ENCODE data around the gene OSR1.

The OSR1 gene

GRCh38 chr2:19358242-19359020, at the start of gene OSR1 (continued):
- TF ChIP-seq, protein P1, sequence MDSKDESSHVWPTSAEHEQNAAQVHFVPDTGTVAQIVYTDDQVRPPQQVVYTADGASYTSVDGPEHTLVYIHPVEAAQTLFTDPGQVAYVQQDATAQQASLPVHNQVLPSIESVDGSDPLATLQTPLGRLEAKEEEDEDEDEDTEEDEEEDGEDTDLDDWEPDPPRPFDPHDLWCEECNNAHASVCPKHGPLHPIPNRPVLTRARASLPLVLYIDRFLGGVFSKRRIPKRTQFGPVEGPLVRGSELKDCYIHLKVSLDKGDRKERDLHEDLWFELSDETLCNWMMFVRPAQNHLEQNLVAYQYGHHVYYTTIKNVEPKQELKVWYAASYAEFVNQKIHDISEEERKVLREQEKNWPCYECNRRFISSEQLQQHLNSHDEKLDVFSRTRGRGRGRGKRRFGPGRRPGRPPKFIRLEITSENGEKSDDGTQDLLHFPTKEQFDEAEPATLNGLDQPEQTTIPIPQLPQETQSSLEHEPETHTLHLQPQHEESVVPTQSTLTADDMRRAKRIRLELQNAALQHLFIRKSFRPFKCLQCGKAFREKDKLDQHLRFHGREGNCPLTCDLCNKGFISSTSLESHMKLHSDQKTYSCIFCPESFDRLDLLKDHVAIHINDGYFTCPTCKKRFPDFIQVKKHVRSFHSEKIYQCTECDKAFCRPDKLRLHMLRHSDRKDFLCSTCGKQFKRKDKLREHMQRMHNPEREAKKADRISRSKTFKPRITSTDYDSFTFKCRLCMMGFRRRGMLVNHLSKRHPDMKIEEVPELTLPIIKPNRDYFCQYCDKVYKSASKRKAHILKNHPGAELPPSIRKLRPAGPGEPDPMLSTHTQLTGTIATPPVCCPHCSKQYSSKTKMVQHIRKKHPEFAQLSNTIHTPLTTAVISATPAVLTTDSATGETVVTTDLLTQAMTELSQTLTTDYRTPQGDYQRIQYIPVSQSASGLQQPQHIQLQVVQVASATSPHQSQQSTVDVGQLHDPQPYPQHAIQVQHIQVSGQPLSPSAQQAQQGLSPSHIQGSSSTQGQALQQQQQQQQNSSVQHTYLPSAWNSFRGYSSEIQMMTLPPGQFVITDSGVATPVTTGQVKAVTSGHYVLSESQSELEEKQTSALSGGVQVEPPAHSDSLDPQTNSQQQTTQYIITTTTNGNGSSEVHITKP (tag by site-specific recombination; IDR thresholded peaks at IDR 0.05) = no peak
- TF ChIP-seq ZNF843 (tag by site-specific recombination; IDR thresholded peaks at IDR 0.05) (no peak), ZSCAN16 (tag by site-specific recombination; IDR thresholded peaks at IDR 0.05) (no peak), ZNF19 (tag by site-specific recombination; IDR thresholded peaks at IDR 0.05; ENCODE audit: low read depth) (no peak), HIC1 (tag by site-specific recombination; IDR thresholded peaks at IDR 0.05) (no peak), ZFP41 (tag by site-specific recombination; IDR thresholded peaks at IDR 0.05; ENCODE audit: borderline replicate concordance) (no peak), ZBTB17 (tag by site-specific recombination; IDR thresholded peaks at IDR 0.05) (0 out of 2 replicates have a peak, but pooled peaks have one; percentile 51), ZNF677 (tag by site-specific recombination; IDR thresholded peaks at IDR 0.05) (no peak), SP3 (tag by site-specific recombination; IDR thresholded peaks at IDR 0.05) (0 out of 2 replicates have a peak, but pooled peaks have one; percentile 27), HOXC10 (CRISPR knock-in tag; IDR thresholded peaks at IDR 0.05) (no peak), ZNF324 (tag by site-specific recombination; IDR thresholded peaks at IDR 0.05) (no peak), ZSCAN5A (tag by site-specific recombination; IDR thresholded peaks at IDR 0.05) (no peak)

GRCh38 chr2:19403785-19404184, 45.4 kb upstream of the OSR1 start:
- Histone ChIP-seq H3K4me1 (ENCODE audit: control insufficient read depth, insufficient read depth, low read length) (no peaks in the 10 kb centered on the region), H3K36me3 (ENCODE audit: control insufficient read depth in 2 of 2, insufficient read depth in 1 of 2, low read length in 2 of 2) (no peaks in the 10 kb centered on the region), H3K27ac (ENCODE audit: extremely low read depth, low read depth, low read length) (no peak overlapping the region), H3K9me3 (ENCODE audit: control insufficient read depth, insufficient read depth, low read depth, low read length) (no peaks in the 10 kb centered on the region), H3K4me3 (ENCODE audit: low read depth, low read length) (no peak overlapping the region)
- POLR2A ChIA-PET = no interaction called here
- no peak for TF ChIP-seq ZNF560 (tag by site-specific recombination; IDR thresholded peaks at IDR 0.05; ENCODE audit: borderline replicate concordance)
- TF ChIP-seq ZNF433 (tag by site-specific recombination; IDR thresholded peaks at IDR 0.05; ENCODE audit: low read depth) = no peak
- TF ChIP-seq ZNF549 (tag by site-specific recombination; IDR thresholded peaks at IDR 0.05) = no peak
- no peak for TF ChIP-seq MEIS1 (CRISPR knock-in tag; IDR thresholded peaks at IDR 0.05; ENCODE audit: borderline replicate concordance)
- TF ChIP-seq ZNF302 (tag by site-specific recombination; IDR thresholded peaks at IDR 0.05; ENCODE audit: low read depth) = no peak
- CTCF ChIA-PET = no interaction called here
